Colonic mucosa (tissue), 4 donors: ENCODE measurements around the gene TBX4. TPM values are rescaled to one million over a fixed set of nuclear protein-coding genes. Genes with fewer than 3 reads are reported as not detected.
"Not testable (repeated sequence)": the region's sequence is repeated elsewhere in the genome, so short reads cannot be mapped to it uniquely, and the experiment has no call there.

ENCODE experiments used
- DNase-seq: peaks from one replicate; pipeline ENCODE4 v3.0.0-alpha.2; 2020
- H3K27ac ChIP-seq: fragments of 200-600 bp; one replicate; pipeline ENCODE4 v1.8.0; 2021
- H3K27me3 ChIP-seq: fragments of 200-600 bp; one replicate; pipeline ENCODE4 v1.8.0; 2021
- H3K36me3 ChIP-seq: fragments of 200-600 bp; one replicate; pipeline ENCODE4 v1.8.0; 2021
- H3K4me1 ChIP-seq: fragments of 200-600 bp; one replicate; pipeline ENCODE4 v1.8.0; 2021; ENCODE audit warnings: mild to moderate bottlenecking
- H3K4me3 ChIP-seq: fragments of 200-600 bp; one replicate; pipeline ENCODE4 v1.8.0; 2021
- H3K9ac ChIP-seq, 2 donors: one replicate each; pipeline ENCODE4 v1.7.0; 2013; ENCODE audit warnings: control low read depth in 2 of 2, low read depth in 2 of 2, low read length in 2 of 2
- H3K9me3 ChIP-seq: fragments of 200-600 bp; one replicate; pipeline ENCODE4 v1.8.0; 2021
- CTCF ChIP-seq: fragments of 200-600 bp; IDR thresholded peaks from one replicate; pipeline ENCODE4 v1.8.0; 2022; ENCODE audit warnings: antibody characterized with exemption, mild to moderate bottlenecking
- intact Hi-C: fragments of 100-400 bp; cut with DNase I; formaldehyde crosslinking; loops from one replicate; pipeline ENCODE4 v1.14.1; 2022
- total RNA-seq, 2 donors: library from RNA; stranded (reverse); fragmentation: NEBNext Ultra II Directional in 1 of 2; extraction: Animal tissue kit (Norgen Biotek cat#: 25700) in 1 of 2; gene quantifications; one replicate each; pipeline ENCODE4 v1.2.1, GENCODE V29; 2021
- donor health status: healthy.
- donor health status: DM: no; HTN: no; CAD: no.
- donor health status: DM: no; HTN: no; CAD: no.

TBX4 gene
- total RNA-seq, 2 donors from 2014 or later = not detected

- intact Hi-C loops = no loop called here
- no peaks in the 10 kb centered on the region for H3K4me1 ChIP-seq
- H3K27ac ChIP-seq = no peak overlapping the region
Measured at GRCh38 chr17:61524319-61524718, 72.1 kb downstream of the TBX4 start.

GRCh38 chr17:61527441-61527840 lies 75.2 kb downstream of the TBX4 start:
- H3K4me3 ChIP-seq, H3K36me3 ChIP-seq, H3K27ac ChIP-seq, intact Hi-C loops, H3K9me3 ChIP-seq, H3K4me1 ChIP-seq, H3K27me3 ChIP-seq, DNase-seq, H3K9ac ChIP-seq: not testable (repeated sequence)

More at GRCh38 chr17:61524319-61524718, 72.1 kb downstream of the TBX4 start:
- TF ChIP-seq CTCF = no peak
- no peak for DNase-seq
- Histone ChIP-seq H3K4me3 (no peak overlapping the region), H3K9me3 (no peaks in the 10 kb centered on the region), H3K36me3 (no peaks in the 10 kb centered on the region), H3K9ac (no peak overlapping the region), H3K27me3 (no peaks in the 10 kb centered on the region)

GRCh38 chr17:61528171-61528570 lies 75.9 kb downstream of the TBX4 start:
- no peak for TF ChIP-seq CTCF
- H3K4me3 ChIP-seq = no peak overlapping the region
- intact Hi-C loops = no loop called here
- DNase-seq = no peak
- H3K9ac ChIP-seq = no peak overlapping the region
- H3K4me1 ChIP-seq = no peaks in the 10 kb centered on the region
- H3K27ac ChIP-seq = no peak overlapping the region
- H3K27me3 ChIP-seq = no peaks in the 10 kb centered on the region
- no peaks in the 10 kb centered on the region for H3K36me3 ChIP-seq
- H3K9me3 ChIP-seq = no peaks in the 10 kb centered on the region

GRCh38 chr17:61531223-61531622 lies 79.0 kb downstream of the TBX4 start:
- Histone ChIP-seq H3K4me3 (no peak overlapping the region), H3K27ac (no peak overlapping the region), H3K9ac (no peak overlapping the region), H3K36me3 (no peaks in the 10 kb centered on the region), H3K4me1 (no peaks in the 10 kb centered on the region), H3K27me3 (no peaks in the 10 kb centered on the region), H3K9me3 (no peaks in the 10 kb centered on the region)
- intact Hi-C loops = no loop called here
- TF ChIP-seq CTCF = no peak
- no peak for DNase-seq

- H3K4me1 ChIP-seq = no peaks in the 10 kb centered on the region
- intact Hi-C loops = no loop called here
- no peak overlapping the region for H3K9ac ChIP-seq
- no peaks in the 10 kb centered on the region for H3K27me3 ChIP-seq
- no peak for DNase-seq
- H3K27ac ChIP-seq = no peak overlapping the region
- H3K36me3 ChIP-seq = no peaks in the 10 kb centered on the region
- no peak overlapping the region for H3K4me3 ChIP-seq
- no peaks in the 10 kb centered on the region for H3K9me3 ChIP-seq
- no peak for TF ChIP-seq CTCF
Measured at GRCh38 chr17:61532826-61533225, 80.6 kb downstream of the TBX4 start.

- Histone ChIP-seq H3K36me3 (no peaks in the 10 kb centered on the region), H3K9ac (no peak overlapping the region), H3K9me3 (no peaks in the 10 kb centered on the region), H3K4me1 (no peaks in the 10 kb centered on the region), H3K4me3 (no peak overlapping the region), H3K27me3 (no peaks in the 10 kb centered on the region), H3K27ac (no peak overlapping the region)
- intact Hi-C loops = no loop called here
- TF ChIP-seq CTCF = no peak
- DNase-seq = no peak
Measured at GRCh38 chr17:61533797-61534196, 81.6 kb downstream of the TBX4 start.
